Measurements from ENCODE around the gene KLKB1. TPM values are rescaled to one million over a fixed set of nuclear protein-coding genes. Genes with fewer than 3 reads are reported as not detected.

Gene KLKB1
- total RNA-seq, 4 donors from 2014 or later: 0.81 to 3.1 (median 1.1) TPM

- 23 to 36% methylated on average over 7 to 11 of the region's 12 CpGs for WGBS, 2 donors (ENCODE audit: low coverage in 1 of 2)
- no peak for ATAC-seq
These were observed 23.9 kb upstream of the KLKB1 start for GRCh38 chr4:186203406-186203805.

GRCh38 chr4:186204103-186204559 is 23.2 kb upstream of the KLKB1 start:
- peak overlapping the region in 1 of 2 donors; percentile 44 for H3K4me3 ChIP-seq
- peaks cover 0 to 19% (median 0%) of the 10 kb centered on the region in 3 donors for H3K4me1 ChIP-seq
- 31 to 84% methylated on average over 15 to 38 of the region's 45 CpGs for WGBS, 2 donors (ENCODE audit: low coverage in 1 of 2)
- H3K27ac ChIP-seq: peak overlapping the region in 2 of 4 donors; percentile 58 to 75
- peak; percentile 54 for ATAC-seq
- H3K27me3 ChIP-seq: no peaks in the 10 kb centered on the region
- TF ChIP-seq POLR2AphosphoS5 (IDR thresholded peaks at IDR 0.05) (no peak), EP300 (IDR thresholded peaks at IDR 0.05) (no peak), POLR2A (IDR thresholded peaks at IDR 0.05) (no peak)
- TF ChIP-seq, protein P1, sequence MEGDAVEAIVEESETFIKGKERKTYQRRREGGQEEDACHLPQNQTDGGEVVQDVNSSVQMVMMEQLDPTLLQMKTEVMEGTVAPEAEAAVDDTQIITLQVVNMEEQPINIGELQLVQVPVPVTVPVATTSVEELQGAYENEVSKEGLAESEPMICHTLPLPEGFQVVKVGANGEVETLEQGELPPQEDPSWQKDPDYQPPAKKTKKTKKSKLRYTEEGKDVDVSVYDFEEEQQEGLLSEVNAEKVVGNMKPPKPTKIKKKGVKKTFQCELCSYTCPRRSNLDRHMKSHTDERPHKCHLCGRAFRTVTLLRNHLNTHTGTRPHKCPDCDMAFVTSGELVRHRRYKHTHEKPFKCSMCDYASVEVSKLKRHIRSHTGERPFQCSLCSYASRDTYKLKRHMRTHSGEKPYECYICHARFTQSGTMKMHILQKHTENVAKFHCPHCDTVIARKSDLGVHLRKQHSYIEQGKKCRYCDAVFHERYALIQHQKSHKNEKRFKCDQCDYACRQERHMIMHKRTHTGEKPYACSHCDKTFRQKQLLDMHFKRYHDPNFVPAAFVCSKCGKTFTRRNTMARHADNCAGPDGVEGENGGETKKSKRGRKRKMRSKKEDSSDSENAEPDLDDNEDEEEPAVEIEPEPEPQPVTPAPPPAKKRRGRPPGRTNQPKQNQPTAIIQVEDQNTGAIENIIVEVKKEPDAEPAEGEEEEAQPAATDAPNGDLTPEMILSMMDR (IDR thresholded peaks at IDR 0.05): no peak
- H3K9me3 ChIP-seq: no peaks in the 10 kb centered on the region
- peaks cover 0 to 17% of the 10 kb centered on the region in 2 donors for H3K36me3 ChIP-seq

More at GRCh38 chr4:186203406-186203805, 23.9 kb upstream of the KLKB1 start:
- H3K27me3 ChIP-seq: no peaks in the 10 kb centered on the region
- H3K4me3 ChIP-seq: no peak overlapping the region
- H3K4me1 ChIP-seq: peaks cover 0 to 19% (median 0%) of the 10 kb centered on the region in 3 donors
- H3K9me3 ChIP-seq: no peaks in the 10 kb centered on the region
- TF ChIP-seq POLR2A (IDR thresholded peaks at IDR 0.05) (no peak), EP300 (IDR thresholded peaks at IDR 0.05) (no peak), POLR2AphosphoS5 (IDR thresholded peaks at IDR 0.05) (no peak)
- TF ChIP-seq, protein P1 (IDR thresholded peaks at IDR 0.05): no peak
- H3K27ac ChIP-seq: peak overlapping the region in 2 of 4 donors; percentile 58 to 75
- peaks cover 0 to 16% of the 10 kb centered on the region in 2 donors for H3K36me3 ChIP-seq

- no peak for ATAC-seq
- Histone ChIP-seq H3K4me3 (peak overlapping the region in 1 of 2 donors; percentile 44), H3K9me3 (no peaks in the 10 kb centered on the region), H3K4me1 (peaks cover 0 to 19% (median 0%) of the 10 kb centered on the region in 3 donors), H3K27ac (peak overlapping the region in 2 of 4 donors; percentile 58 to 75), H3K27me3 (no peaks in the 10 kb centered on the region), H3K36me3 (peaks cover 0 to 22% of the 10 kb centered on the region in 2 donors)
- 71 to 91% methylated on average over 7 to 13 of the region's 13 CpGs for WGBS, 2 donors (ENCODE audit: low coverage in 1 of 2)
- no peak for TF ChIP-seq EP300 (IDR thresholded peaks at IDR 0.05)
- no peak for TF ChIP-seq POLR2A (IDR thresholded peaks at IDR 0.05)
- TF ChIP-seq POLR2AphosphoS5 (IDR thresholded peaks at IDR 0.05): no peak
- TF ChIP-seq, protein P1 (IDR thresholded peaks at IDR 0.05): no peak
These were observed 22.6 kb upstream of the KLKB1 start for GRCh38 chr4:186204686-186205085.

DNA sequence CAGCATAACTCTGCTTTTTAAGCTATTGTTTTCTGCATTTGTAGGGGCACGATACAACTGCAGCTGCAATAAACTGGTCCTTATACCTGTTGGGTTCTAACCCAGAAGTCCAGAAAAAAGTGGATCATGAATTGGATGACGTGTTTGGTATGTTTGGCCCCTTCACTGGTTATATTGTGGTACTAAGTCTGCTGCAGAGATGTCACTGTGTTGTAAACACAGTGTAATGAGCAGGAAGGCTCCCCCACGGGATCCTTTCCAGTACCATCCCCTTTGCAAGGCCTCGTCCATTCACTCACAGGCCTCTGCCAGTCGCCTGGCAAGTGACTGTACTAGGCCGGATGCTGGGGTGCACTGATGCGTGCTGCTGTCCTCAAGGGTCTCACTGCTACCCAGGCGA is 22.2 kb upstream of the KLKB1 start:
- Histone ChIP-seq H3K27me3 (no peaks in the 10 kb centered on the region), H3K36me3 (peaks cover 0 to 27% of the 10 kb centered on the region in 2 donors), H3K4me3 (peak overlapping the region in 1 of 2 donors; percentile 44), H3K9me3 (no peaks in the 10 kb centered on the region), H3K27ac (peak overlapping the region in 1 of 4 donors; percentile 75), H3K4me1 (peaks cover 0 to 19% (median 0%) of the 10 kb centered on the region in 3 donors)
- ATAC-seq: no peak
- no peak for TF ChIP-seq POLR2A (IDR thresholded peaks at IDR 0.05)
- no peak for TF ChIP-seq EP300 (IDR thresholded peaks at IDR 0.05)
- no peak for TF ChIP-seq POLR2AphosphoS5 (IDR thresholded peaks at IDR 0.05)
- 72 to 84% methylated on average over 5 of the region's 8 CpGs for WGBS, 2 donors (ENCODE audit: low coverage in 1 of 2)

GRCh38 chr4:186216465-186217024 is 10.8 kb upstream of the KLKB1 start:
- Histone ChIP-seq H3K27me3 (no peaks in the 10 kb centered on the region), H3K27ac (no peak overlapping the region), H3K9me3 (no peaks in the 10 kb centered on the region), H3K4me1 (no peaks in the 10 kb centered on the region), H3K4me3 (no peak overlapping the region), H3K36me3 (peaks cover 0 to 13% of the 10 kb centered on the region in 2 donors)
- ATAC-seq: no peak
- 55 to 62% methylated on average over 4 to 8 of the region's 8 CpGs for WGBS, 2 donors (ENCODE audit: low coverage in 1 of 2)
- TF ChIP-seq, protein P1 (IDR thresholded peaks at IDR 0.05): no peak
- TF ChIP-seq EP300 (IDR thresholded peaks at IDR 0.05): no peak
- TF ChIP-seq POLR2A (IDR thresholded peaks at IDR 0.05): no peak
- TF ChIP-seq POLR2AphosphoS5 (IDR thresholded peaks at IDR 0.05): no peak

Data from gastroesophageal sphincter (tissue), 4 donors.